Brain microvascular endothelial cell (primary cell): ENCODE results near the gene LRRC32.
"Not testable (repeated sequence)": the region's sequence is repeated elsewhere in the genome, so short reads cannot be mapped to it uniquely, and the experiment has no call there.

Experiments
- DNase-seq: peaks from one replicate; pipeline ENCODE4 v3.0.0-alpha.2; 2020
- H3K27ac ChIP-seq: fragments of 250-450 bp; sonication (Bioruptor Pico); 2 replicates; pipeline ENCODE4 v1.5.1; 2020; ENCODE audit warnings: mild to moderate bottlenecking, moderate library complexity
- H3K27me3 ChIP-seq: fragments of 250-450 bp; sonication (Bioruptor Pico); replicated peaks from 2 replicates; pipeline ENCODE4 v1.5.1; 2020; ENCODE audit warnings: mild to moderate bottlenecking
- H3K36me3 ChIP-seq: fragments of 250-450 bp; sonication (Bioruptor Pico); replicated peaks from 2 replicates; pipeline ENCODE4 v1.5.1; 2020; ENCODE audit warnings: mild to moderate bottlenecking
- H3K4me3 ChIP-seq: 2 replicates; pipeline ENCODE4 v1.5.1; 2011; ENCODE audit warnings: low read depth, mild to moderate bottlenecking, control low read depth, low read length, moderate library complexity
- CTCF ChIP-seq: IDR thresholded peaks from 2 replicates; pipeline ENCODE4 v1.5.1; 2011; ENCODE audit warnings: low read depth, mild to moderate bottlenecking, moderate library complexity, low read length, control low read depth, inconsistent platforms; ENCODE audit errors: missing control alignments
- in situ Hi-C: cut with HindIII; loops from 2 replicates; pipeline ENCODE4 v1.10.0; 2017; ENCODE audit warnings: low sequenced_read_pairs, low pct_ligation_motif_present

LRRC32 gene

DNA sequence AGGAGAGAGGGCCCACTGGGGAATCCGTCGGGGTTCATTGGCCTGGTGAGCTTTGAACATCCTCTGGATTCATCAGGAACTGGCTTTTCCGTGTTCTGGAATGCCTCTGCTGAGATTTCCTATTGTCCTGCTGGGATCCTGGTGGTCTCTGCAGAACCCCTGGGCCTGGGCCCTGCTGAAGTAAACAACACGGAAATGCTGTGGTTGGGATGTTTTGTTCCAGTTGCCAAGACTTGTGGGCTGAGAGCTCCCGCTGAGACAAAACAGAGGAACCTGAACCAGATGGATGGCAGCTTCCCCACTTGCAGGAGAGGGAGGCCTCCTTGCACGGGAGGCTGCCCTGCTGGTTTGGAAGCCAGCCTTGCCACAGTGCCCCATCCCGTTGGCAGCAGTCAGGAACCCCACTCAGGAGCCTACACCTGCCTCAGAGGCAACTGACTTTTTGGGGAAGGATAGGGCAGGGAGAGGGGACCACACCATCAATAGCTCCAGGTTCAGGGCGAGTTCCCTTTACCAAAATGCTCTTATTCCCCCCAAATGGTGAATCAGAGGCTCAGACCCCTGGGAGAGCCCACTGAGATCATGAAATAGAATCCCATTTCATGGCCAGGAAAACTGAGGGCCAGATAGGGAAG is 60.7 kb downstream of the LRRC32 start:
- no peak for TF ChIP-seq CTCF
- Histone ChIP-seq H3K36me3 (no peaks in the 10 kb centered on the region), H3K4me3 (no peak overlapping the region), H3K27me3 (no peaks in the 10 kb centered on the region), H3K27ac (no peak overlapping the region)
- in situ Hi-C loops, result no loop called here
- no peak for DNase-seq

GRCh38 chr11:76608879-76609460 is 61.6 kb downstream of the LRRC32 start:
- H3K27ac ChIP-seq, H3K36me3 ChIP-seq, H3K4me3 ChIP-seq, H3K27me3 ChIP-seq, DNase-seq, in situ Hi-C loops: not testable (repeated sequence)

GRCh38 chr11:76608228-76608627 is 62.3 kb downstream of the LRRC32 start:
- DNase-seq, H3K36me3 ChIP-seq, H3K27ac ChIP-seq, in situ Hi-C loops, H3K4me3 ChIP-seq, H3K27me3 ChIP-seq: not testable (repeated sequence)
